Measurements from ENCODE around the gene MYH3.

DNA sequence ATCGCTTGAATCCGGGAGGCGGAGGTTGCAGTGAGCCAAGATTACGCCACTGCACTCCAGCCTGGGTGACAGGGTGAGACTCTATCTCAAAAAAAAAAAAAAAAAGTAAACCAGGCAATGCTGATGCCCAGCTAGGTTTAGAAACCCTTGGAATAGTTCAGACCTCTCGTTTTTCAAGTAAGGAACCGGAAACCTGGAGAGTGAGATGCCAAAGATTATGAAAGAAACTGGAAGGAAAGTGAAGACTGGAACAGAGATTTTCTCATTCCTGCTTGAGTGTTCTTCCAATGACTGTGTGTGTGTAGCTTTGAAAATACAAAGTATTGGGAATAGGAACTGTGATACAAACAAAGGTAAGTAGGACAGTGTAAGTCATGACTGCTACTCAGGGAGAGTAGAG, 35.7 kb downstream of the MYH3 start:
- TF ChIP-seq, protein P1, sequence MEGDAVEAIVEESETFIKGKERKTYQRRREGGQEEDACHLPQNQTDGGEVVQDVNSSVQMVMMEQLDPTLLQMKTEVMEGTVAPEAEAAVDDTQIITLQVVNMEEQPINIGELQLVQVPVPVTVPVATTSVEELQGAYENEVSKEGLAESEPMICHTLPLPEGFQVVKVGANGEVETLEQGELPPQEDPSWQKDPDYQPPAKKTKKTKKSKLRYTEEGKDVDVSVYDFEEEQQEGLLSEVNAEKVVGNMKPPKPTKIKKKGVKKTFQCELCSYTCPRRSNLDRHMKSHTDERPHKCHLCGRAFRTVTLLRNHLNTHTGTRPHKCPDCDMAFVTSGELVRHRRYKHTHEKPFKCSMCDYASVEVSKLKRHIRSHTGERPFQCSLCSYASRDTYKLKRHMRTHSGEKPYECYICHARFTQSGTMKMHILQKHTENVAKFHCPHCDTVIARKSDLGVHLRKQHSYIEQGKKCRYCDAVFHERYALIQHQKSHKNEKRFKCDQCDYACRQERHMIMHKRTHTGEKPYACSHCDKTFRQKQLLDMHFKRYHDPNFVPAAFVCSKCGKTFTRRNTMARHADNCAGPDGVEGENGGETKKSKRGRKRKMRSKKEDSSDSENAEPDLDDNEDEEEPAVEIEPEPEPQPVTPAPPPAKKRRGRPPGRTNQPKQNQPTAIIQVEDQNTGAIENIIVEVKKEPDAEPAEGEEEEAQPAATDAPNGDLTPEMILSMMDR (IDR thresholded peaks at IDR 0.05), result no peak
- TF ChIP-seq POLR2A (IDR thresholded peaks at IDR 0.05), result no peak

All from body of pancreas (tissue), 4 donors.